ENCODE results near the gene NMRK2. TPM values are rescaled to one million over a fixed set of nuclear protein-coding genes. Genes with fewer than 3 reads are reported as not detected.

Gene NMRK2
- total and polyA plus RNA-seq, 2 of the 13 experiments (the other 11 are each of a cell fraction or from before 2014, with no cell fraction given): not detected

- TF ChIP-seq TGIF2 (CRISPR knock-in tag; IDR thresholded peaks at IDR 0.05) (peak; percentile 93), ZNF776 (CRISPR knock-in tag; IDR thresholded peaks at IDR 0.05) (no peak), ZNF383 (CRISPR knock-in tag; IDR thresholded peaks at IDR 0.05; ENCODE audit: borderline replicate concordance) (no peak), DMTF1 (CRISPR knock-in tag; IDR thresholded peaks at IDR 0.05) (no peak), HOXA3 (CRISPR knock-in tag; IDR thresholded peaks at IDR 0.05) (no peak), ZNF10 (CRISPR knock-in tag; IDR thresholded peaks at IDR 0.05; ENCODE audit: borderline replicate concordance, low read depth) (no peak), ZNF225 (CRISPR knock-in tag; IDR thresholded peaks at IDR 0.05) (peak; percentile 46; the same call in 1 of the 2 replicates), RFX3 (CRISPR knock-in tag; IDR thresholded peaks at IDR 0.05) (no peak), MLX (CRISPR knock-in tag; IDR thresholded peaks at IDR 0.05) (no peak), ZNF644 (CRISPR knock-in tag; IDR thresholded peaks at IDR 0.05; ENCODE audit: low read depth) (no peak), ZNF768 (CRISPR knock-in tag; IDR thresholded peaks at IDR 0.05) (peak; percentile 51; the same call in 1 of the 2 replicates), ZNF598 (CRISPR knock-in tag; IDR thresholded peaks at IDR 0.05; ENCODE audit: borderline replicate concordance) (no peak), ZFX (CRISPR knock-in tag; IDR thresholded peaks at IDR 0.05; ENCODE audit: low read depth) (peak; percentile 26; the same call in 1 of the 2 replicates), WIZ (CRISPR knock-in tag; IDR thresholded peaks at IDR 0.05) (no peak), POLR2G (IDR thresholded peaks at IDR 0.05; ENCODE audit: low read depth, low read length) (peak; percentile 45; the same call in 1 of the 2 replicates), KDM6A (CRISPR knock-in tag; IDR thresholded peaks at IDR 0.05; ENCODE audit: low read depth) (no peak), POLR2A (IDR thresholded peaks at IDR 0.05; ENCODE audit: insufficient read depth in 1 of 2, low read depth in 2 of 2, low read length in 2 of 2) (peak in 1 of 2 experiments; percentile 32; a peak in 1 of 4 replicates)
- TF ChIP-seq, protein P1, sequence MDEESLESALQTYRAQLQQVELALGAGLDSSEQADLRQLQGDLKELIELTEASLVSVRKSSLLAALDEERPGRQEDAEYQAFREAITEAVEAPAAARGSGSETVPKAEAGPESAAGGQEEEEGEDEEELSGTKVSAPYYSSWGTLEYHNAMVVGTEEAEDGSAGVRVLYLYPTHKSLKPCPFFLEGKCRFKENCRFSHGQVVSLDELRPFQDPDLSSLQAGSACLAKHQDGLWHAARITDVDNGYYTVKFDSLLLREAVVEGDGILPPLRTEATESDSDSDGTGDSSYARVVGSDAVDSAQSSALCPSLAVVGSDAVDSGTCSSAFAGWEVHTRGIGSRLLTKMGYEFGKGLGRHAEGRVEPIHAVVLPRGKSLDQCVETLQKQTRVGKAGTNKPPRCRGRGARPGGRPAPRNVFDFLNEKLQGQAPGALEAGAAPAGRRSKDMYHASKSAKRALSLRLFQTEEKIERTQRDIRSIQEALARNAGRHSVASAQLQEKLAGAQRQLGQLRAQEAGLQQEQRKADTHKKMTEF (CRISPR knock-in tag; IDR thresholded peaks at IDR 0.05): no peak
- TF ChIP-seq, protein P2, sequence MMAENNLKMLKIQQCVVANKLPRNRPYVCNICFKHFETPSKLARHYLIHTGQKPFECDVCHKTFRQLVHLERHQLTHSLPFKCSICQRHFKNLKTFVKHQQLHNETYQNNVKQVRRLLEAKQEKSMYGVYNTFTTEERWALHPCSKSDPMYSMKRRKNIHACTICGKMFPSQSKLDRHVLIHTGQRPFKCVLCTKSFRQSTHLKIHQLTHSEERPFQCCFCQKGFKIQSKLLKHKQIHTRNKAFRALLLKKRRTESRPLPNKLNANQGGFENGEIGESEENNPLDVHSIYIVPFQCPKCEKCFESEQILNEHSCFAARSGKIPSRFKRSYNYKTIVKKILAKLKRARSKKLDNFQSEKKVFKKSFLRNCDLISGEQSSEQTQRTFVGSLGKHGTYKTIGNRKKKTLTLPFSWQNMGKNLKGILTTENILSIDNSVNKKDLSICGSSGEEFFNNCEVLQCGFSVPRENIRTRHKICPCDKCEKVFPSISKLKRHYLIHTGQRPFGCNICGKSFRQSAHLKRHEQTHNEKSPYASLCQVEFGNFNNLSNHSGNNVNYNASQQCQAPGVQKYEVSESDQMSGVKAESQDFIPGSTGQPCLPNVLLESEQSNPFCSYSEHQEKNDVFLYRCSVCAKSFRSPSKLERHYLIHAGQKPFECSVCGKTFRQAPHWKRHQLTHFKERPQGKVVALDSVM (CRISPR knock-in tag; IDR thresholded peaks at IDR 0.05): no peak
- TF ChIP-seq, protein P3, sequence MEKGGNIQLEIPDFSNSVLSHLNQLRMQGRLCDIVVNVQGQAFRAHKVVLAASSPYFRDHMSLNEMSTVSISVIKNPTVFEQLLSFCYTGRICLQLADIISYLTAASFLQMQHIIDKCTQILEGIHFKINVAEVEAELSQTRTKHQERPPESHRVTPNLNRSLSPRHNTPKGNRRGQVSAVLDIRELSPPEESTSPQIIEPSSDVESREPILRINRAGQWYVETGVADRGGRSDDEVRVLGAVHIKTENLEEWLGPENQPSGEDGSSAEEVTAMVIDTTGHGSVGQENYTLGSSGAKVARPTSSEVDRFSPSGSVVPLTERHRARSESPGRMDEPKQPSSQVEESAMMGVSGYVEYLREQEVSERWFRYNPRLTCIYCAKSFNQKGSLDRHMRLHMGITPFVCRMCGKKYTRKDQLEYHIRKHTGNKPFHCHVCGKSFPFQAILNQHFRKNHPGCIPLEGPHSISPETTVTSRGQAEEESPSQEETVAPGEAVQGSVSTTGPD (CRISPR knock-in tag; IDR thresholded peaks at IDR 0.05): no peak
Measured at GRCh38 chr19:3983936-3984583, 51.2 kb downstream of the NMRK2 start (continued).
